Stimulated activated CD8-positive, alpha-beta memory T cell treated with anti-CD3 and anti-CD28 coated beads, Interleukin-15, amount 100 ng/mL, for 48 hours (primary cell): ENCODE results near the gene TAGLN3.
A peak's percentile ranks its signal among the peaks of the same experiment; 100 is the strongest.
"Not testable (repeated sequence)": the region's sequence is repeated elsewhere in the genome, so short reads cannot be mapped to it uniquely, and the experiment has no call there.

Experiments
- DNase-seq, 2 donors: peaks; one replicate each; pipeline ENCODE4 v3.0.0-alpha.2; 2020; ENCODE audit warnings: low read depth in 2 of 2

TAGLN3 gene

GRCh38 chr3:112010636-112011035, 11.9 kb downstream of the TAGLN3 start:
- no peak for DNase-seq

GRCh38 chr3:112011376-112011940, 12.7 kb downstream of the TAGLN3 start:
- no peak for DNase-seq

- DNase-seq = no peak
Observed at GRCh38 chr3:112012205-112012992, 13.7 kb downstream of the TAGLN3 start.

GRCh38 chr3:112013058-112013783, 14.5 kb downstream of the TAGLN3 start:
- peak in 1 of 2 donors; percentile 42 for DNase-seq

GRCh38 chr3:112013784-112014143, 15.0 kb downstream of the TAGLN3 start:
- no peak for DNase-seq

- no peak for DNase-seq
Observed at GRCh38 chr3:112017091-112017490, 18.4 kb downstream of the TAGLN3 start.

DNA sequence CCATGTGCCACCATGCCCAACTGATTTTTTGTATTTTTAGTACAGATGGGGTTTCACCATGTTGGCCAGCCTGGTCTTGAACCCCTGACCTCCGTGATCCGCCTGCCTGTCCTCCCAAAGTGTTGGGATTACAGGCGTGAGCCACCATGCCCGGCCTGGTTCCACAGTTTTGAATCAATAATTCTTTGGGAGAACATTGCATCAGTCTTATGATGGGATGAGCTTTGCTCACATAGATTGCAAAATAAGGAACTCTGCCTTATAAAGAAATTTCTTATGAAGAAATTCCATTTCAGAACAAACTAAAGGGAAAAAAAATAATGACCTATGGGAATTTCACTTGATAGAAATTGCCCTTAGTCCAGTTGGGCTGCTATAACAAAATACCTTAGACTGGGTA, 20.0 kb downstream of the TAGLN3 start:
- DNase-seq = no peak

DNA sequence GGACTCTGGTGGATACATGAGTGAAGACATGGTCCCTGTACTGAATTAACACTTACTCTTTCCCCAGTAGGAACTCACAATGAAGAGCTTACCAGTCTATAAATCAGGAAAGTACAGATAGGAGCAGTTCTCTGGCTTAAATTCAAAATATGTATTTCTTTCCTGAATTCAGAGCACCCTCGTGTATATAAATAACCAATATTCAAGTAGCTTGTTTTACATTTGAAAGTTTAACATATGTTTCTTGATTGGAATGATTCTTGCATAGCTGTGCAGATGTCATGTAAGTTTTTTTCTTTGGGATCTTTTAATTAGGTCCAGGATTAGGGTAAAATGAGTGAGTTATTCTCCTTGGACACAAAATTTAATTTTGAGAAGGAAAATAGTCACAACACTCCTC, 21.0 kb downstream of the TAGLN3 start:
- no peak for DNase-seq

- no peak for DNase-seq
Observed at GRCh38 chr3:112020674-112021085, 22.0 kb downstream of the TAGLN3 start.

GRCh38 chr3:112027142-112027541, 28.4 kb downstream of the TAGLN3 start:
- no peak for DNase-seq

DNA sequence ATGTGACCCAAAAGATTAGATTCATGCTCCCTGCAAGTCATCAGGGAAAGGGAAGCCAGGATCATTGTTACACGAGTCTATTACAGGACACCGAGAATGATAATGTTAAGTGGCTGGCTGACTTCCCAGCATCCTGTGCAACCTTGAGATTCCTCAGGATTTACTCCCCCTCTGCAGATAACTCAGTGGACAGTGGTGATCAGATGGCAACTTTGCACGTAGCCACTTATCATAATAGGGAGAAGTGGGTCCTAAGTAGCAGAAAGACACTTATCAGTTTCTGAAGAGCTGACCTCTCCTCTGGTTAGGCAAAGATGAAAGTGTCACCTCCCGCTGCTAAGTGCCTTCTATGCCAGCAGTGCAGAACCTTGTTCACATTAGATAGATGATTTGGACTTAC, 29.1 kb downstream of the TAGLN3 start:
- DNase-seq = no peak

DNA sequence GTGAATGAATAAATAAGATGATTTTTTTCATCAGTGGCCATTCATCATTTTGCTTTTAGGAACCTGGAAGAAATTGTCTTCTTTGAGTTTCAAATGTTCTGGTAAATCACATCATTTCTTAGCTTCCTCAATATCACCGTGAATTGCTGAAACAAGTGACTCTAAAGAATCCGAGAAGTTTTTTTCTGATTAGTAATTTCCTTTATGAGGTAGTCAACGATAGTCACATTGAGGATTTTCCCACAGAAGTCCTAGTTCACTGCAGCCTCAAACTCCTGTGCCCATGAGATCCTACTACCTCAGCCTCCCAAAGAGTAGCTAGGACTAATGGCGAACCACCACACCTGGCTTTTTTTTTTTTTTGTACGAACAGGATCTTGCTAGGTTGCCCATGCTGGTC, 32.2 kb downstream of the TAGLN3 start:
- DNase-seq = no peak

GRCh38 chr3:112032098-112032731, 33.5 kb downstream of the TAGLN3 start:
- DNase-seq = no peak

- no peak for DNase-seq
Observed at GRCh38 chr3:112034436-112034835, 35.7 kb downstream of the TAGLN3 start, which contains the start of gene TMPRSS7. Gene TMPRSS7 (plus strand): TSS chr3:112034736. CDS start chr3:112034846, 110 bp downstream.

GRCh38 chr3:112035241-112035640, 36.5 kb downstream of the TAGLN3 start:
- no peak for DNase-seq

DNA sequence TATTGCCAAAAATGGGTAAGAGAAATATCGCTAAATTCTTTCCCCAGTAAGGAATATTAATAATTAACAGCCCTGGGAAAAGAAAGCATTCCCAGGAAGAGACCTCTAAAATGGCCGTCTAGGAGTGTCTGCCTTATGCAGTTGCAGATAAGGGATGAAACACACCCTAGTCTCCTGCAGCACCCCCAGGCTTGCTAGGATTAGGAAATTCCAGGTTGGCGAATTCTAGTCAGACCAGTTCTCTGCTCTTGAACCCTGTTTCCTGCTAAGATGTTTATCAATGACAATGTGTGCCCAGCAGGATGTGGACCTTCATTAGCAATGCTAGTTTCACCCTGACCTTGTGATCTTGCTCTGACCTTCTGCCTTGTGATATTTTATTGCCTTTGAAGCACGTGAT, 38.5 kb downstream of the TAGLN3 start:
- DNase-seq = not testable (repeated sequence)

DNA sequence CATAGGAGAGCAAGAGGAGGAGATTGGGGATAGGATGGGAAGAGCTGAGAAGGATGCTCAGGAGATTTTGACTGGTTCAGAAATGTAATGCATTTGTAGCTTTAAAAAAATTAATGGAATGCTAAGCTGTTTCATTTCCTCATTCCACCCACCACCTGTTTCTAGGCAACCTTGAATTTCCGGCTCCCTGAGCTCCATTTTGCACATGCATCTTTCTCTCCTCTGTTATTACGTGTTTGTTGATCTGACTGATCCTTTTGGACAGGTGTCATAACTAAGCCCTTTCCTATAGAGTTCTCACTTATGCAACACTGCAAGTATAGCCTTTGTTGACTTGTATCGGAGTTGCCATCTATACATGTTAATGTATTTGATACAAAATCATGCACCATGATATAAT, 40.1 kb downstream of the TAGLN3 start:
- no peak for DNase-seq

DNA sequence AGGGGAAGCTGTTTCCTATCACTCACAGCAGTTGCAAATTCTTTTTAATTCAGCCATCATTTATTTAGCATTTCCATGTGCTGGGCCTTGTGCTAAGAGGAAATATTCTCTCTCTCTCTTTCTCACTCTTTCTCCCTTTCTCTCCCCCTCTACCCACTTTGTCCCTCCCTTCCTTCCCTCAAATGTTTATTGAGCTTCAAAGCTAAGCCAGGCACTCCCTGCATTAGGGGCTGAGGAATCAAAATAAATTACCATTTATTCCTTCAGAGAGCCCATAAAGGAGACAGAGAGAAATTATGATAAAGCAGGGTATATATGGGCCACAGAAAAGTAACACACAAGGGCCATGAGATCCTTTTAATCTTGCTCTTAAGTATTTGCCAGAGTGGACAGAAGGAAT, 42.6 kb downstream of the TAGLN3 start:
- no peak for DNase-seq

DNA sequence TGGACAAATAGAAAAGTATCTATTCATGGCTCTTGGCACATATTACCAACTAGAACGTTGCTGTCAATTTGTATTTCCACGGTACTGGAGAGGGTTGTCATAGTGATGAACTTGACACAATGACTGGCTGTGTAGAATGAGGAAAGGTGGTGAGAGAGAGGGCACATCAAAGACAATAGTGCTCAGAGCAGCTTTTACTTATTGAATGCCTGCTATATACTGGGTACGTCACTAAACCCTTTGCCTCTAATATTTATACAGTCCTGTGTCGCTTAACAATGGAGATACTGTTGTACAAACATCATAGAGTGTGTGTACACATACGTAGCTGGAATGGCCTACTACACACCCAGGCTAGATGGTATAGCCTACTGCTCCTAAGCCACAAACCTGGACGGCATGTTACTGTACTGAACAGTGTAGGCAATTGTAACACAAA, 44.1 kb downstream of the TAGLN3 start:
- DNase-seq = no peak

DNA sequence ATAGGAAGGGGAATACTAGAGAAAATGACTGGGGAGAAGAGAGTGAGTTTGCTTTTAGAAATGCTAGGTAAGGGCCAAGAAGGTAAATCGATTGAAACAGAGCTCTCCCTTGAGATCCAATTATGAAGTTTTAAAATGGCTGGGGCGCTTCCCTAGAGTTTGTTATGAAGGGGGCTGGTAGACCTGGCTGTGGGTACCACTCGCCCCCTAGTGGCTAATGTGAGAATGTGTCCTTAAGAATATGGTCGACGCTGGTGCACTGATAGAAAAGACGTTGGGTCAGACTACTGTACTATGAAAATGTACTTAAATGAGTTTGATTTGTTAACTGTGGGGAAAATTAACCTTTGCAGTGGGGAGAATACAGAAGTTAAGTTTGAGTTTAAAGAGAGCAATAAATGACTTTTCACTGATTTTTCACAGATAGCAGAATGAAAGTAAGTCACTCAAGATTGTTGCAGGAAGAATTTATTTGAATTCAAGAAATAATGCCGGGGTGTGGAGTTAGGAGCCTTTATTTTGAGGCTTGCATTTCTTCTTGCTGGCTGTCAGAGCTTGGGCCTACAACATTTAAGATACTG, 45.0 kb downstream of the TAGLN3 start:
- peak in 1 of 2 donors; percentile 12 for DNase-seq

- no peak for DNase-seq
Observed at GRCh38 chr3:112046599-112046998, 47.9 kb downstream of the TAGLN3 start.

GRCh38 chr3:112047264-112047663, 48.5 kb downstream of the TAGLN3 start:
- DNase-seq = no peak
